ENCODE data around the gene TKFC.

- TF ChIP-seq ZFP30 (CRISPR knock-in tag; IDR thresholded peaks at IDR 0.05) (no peak), ARNTL (CRISPR knock-in tag; IDR thresholded peaks at IDR 0.05; ENCODE audit: borderline replicate concordance, low read depth) (no peak), CSDC2 (CRISPR knock-in tag; IDR thresholded peaks at IDR 0.05) (no peak), ISL1 (CRISPR knock-in tag; IDR thresholded peaks at IDR 0.05) (peak; percentile 80), ZFP3 (CRISPR knock-in tag; IDR thresholded peaks at IDR 0.05) (no peak)
Observed at GRCh38 chr11:61327669-61328071, 5.4 kb upstream of the TKFC start.

Data from SK-N-SH treated with all-trans-retinoic acid at 6 μM for 48 hours (cell line).